ENCODE data around the gene PLCB4. TPM values are rescaled to one million over a fixed set of nuclear protein-coding genes. Genes with fewer than 3 reads are reported as not detected.

Gene PLCB4
- total and polyA plus RNA-seq, 3 experiments from 2014 or later: not detected

GRCh38 chr20:9487231-9487630 lies 418.3 kb downstream of the PLCB4 start:
- Mint-ChIP-seq H3K36me3 (no peaks in the 10 kb centered on the region), H3K27me3 (no peaks in the 10 kb centered on the region), H3K27ac (no peak overlapping the region), H3K4me1 (no peaks in the 10 kb centered on the region), H3K9me3 (peaks cover 0 to 9% (median 3%) of the 10 kb centered on the region in 5 donors), H3K4me3 (no peak overlapping the region)
- Histone ChIP-seq H3K9me3 (ENCODE audit: low read length) (no peaks in the 10 kb centered on the region), H3K36me3 (ENCODE audit: insufficient read depth, low read length) (no peaks in the 10 kb centered on the region), H3K4me1 (ENCODE audit: insufficient read depth, low read length) (no peaks in the 10 kb centered on the region), H3K4me3 (ENCODE audit: low read length) (no peak overlapping the region), H3K27me3 (ENCODE audit: insufficient read depth, low read length, poor library complexity, severe bottlenecking) (no peaks in the 10 kb centered on the region), H3K27ac (ENCODE audit: low read depth, low read length) (no peak overlapping the region)
- no peak for DNase-seq
- CTCF ChIA-PET: no interaction called here
- POLR2A ChIA-PET: no interaction called here

- no peaks in the 10 kb centered on the region for H3K4me1 Mint-ChIP-seq
- ChIA-PET POLR2A (no interaction called here), CTCF (no interaction called here)
- peaks cover 0 to 10% (median 8%) of the 10 kb centered on the region in 5 donors for H3K9me3 Mint-ChIP-seq
- Histone ChIP-seq H3K4me3 (ENCODE audit: low read length) (no peak overlapping the region), H3K27ac (ENCODE audit: low read depth, low read length) (no peak overlapping the region), H3K36me3 (ENCODE audit: insufficient read depth, low read length) (no peaks in the 10 kb centered on the region), H3K4me1 (ENCODE audit: insufficient read depth, low read length) (no peaks in the 10 kb centered on the region), H3K27me3 (ENCODE audit: insufficient read depth, low read length, poor library complexity, severe bottlenecking) (no peaks in the 10 kb centered on the region), H3K9me3 (ENCODE audit: low read length) (no peaks in the 10 kb centered on the region)
- H3K27ac Mint-ChIP-seq: no peak overlapping the region
- H3K4me3 Mint-ChIP-seq: no peak overlapping the region
- H3K36me3 Mint-ChIP-seq: no peaks in the 10 kb centered on the region
- DNase-seq: no peak
- no peaks in the 10 kb centered on the region for H3K27me3 Mint-ChIP-seq
These were observed 419.2 kb downstream of the PLCB4 start for GRCh38 chr20:9488063-9488462.

- Histone ChIP-seq H3K27ac (ENCODE audit: low read depth, low read length) (no peak overlapping the region), H3K27me3 (ENCODE audit: insufficient read depth, low read length, poor library complexity, severe bottlenecking) (no peaks in the 10 kb centered on the region), H3K36me3 (ENCODE audit: insufficient read depth, low read length) (no peaks in the 10 kb centered on the region), H3K4me1 (ENCODE audit: insufficient read depth, low read length) (no peaks in the 10 kb centered on the region), H3K4me3 (ENCODE audit: low read length) (no peak overlapping the region), H3K9me3 (ENCODE audit: low read length) (no peaks in the 10 kb centered on the region)
- Mint-ChIP-seq H3K4me1 (no peaks in the 10 kb centered on the region), H3K27ac (no peak overlapping the region), H3K4me3 (no peak overlapping the region), H3K36me3 (no peaks in the 10 kb centered on the region), H3K27me3 (no peaks in the 10 kb centered on the region), H3K9me3 (peaks cover 0 to 11% (median 9%) of the 10 kb centered on the region in 5 donors)
- DNase-seq: no peak
- POLR2A ChIA-PET: no interaction called here
- CTCF ChIA-PET: no interaction called here
These were observed 421.3 kb downstream of the PLCB4 start for GRCh38 chr20:9490161-9490560.

GRCh38 chr20:9490631-9491030 lies 421.7 kb downstream of the PLCB4 start:
- H3K36me3 ChIP-seq (ENCODE audit: insufficient read depth, low read length): no peaks in the 10 kb centered on the region
- Mint-ChIP-seq H3K27me3 (no peaks in the 10 kb centered on the region), H3K36me3 (no peaks in the 10 kb centered on the region), H3K4me3 (no peak overlapping the region), H3K27ac (no peak overlapping the region), H3K4me1 (no peaks in the 10 kb centered on the region), H3K9me3 (peaks cover 0 to 13% (median 9%) of the 10 kb centered on the region in 5 donors)
- no peaks in the 10 kb centered on the region for H3K4me1 ChIP-seq (ENCODE audit: insufficient read depth, low read length)
- no peaks in the 10 kb centered on the region for H3K9me3 ChIP-seq (ENCODE audit: low read length)
- CTCF ChIA-PET: no interaction called here
- H3K27ac ChIP-seq (ENCODE audit: low read depth, low read length): no peak overlapping the region
- H3K4me3 ChIP-seq (ENCODE audit: low read length): no peak overlapping the region
- H3K27me3 ChIP-seq (ENCODE audit: insufficient read depth, low read length, poor library complexity, severe bottlenecking): no peaks in the 10 kb centered on the region
- POLR2A ChIA-PET: no interaction called here
- DNase-seq: no peak

- Mint-ChIP-seq H3K9me3 (peaks cover 0 to 16% (median 9%) of the 10 kb centered on the region in 5 donors), H3K4me1 (no peaks in the 10 kb centered on the region), H3K36me3 (no peaks in the 10 kb centered on the region), H3K27ac (no peak overlapping the region), H3K4me3 (no peak overlapping the region), H3K27me3 (no peaks in the 10 kb centered on the region)
- no peaks in the 10 kb centered on the region for H3K9me3 ChIP-seq (ENCODE audit: low read length)
- ChIA-PET CTCF (no interaction called here), POLR2A (no interaction called here)
- DNase-seq: no peak
- H3K4me3 ChIP-seq (ENCODE audit: low read length): no peak overlapping the region
- H3K27me3 ChIP-seq (ENCODE audit: insufficient read depth, low read length, poor library complexity, severe bottlenecking): no peaks in the 10 kb centered on the region
- no peaks in the 10 kb centered on the region for H3K36me3 ChIP-seq (ENCODE audit: insufficient read depth, low read length)
- H3K4me1 ChIP-seq (ENCODE audit: insufficient read depth, low read length): no peaks in the 10 kb centered on the region
- H3K27ac ChIP-seq (ENCODE audit: low read depth, low read length): no peak overlapping the region
These were observed 422.4 kb downstream of the PLCB4 start for GRCh38 chr20:9491324-9491723.

- Mint-ChIP-seq H3K36me3 (no peaks in the 10 kb centered on the region), H3K27me3 (no peaks in the 10 kb centered on the region), H3K4me3 (no peak overlapping the region), H3K9me3 (peaks cover 0 to 16% (median 9%) of the 10 kb centered on the region in 5 donors), H3K27ac (no peak overlapping the region), H3K4me1 (no peaks in the 10 kb centered on the region)
- H3K4me3 ChIP-seq (ENCODE audit: low read length): no peak overlapping the region
- CTCF ChIA-PET: no interaction called here
- POLR2A ChIA-PET: no interaction called here
- no peaks in the 10 kb centered on the region for H3K4me1 ChIP-seq (ENCODE audit: insufficient read depth, low read length)
- H3K27ac ChIP-seq (ENCODE audit: low read depth, low read length): no peak overlapping the region
- no peaks in the 10 kb centered on the region for H3K27me3 ChIP-seq (ENCODE audit: insufficient read depth, low read length, poor library complexity, severe bottlenecking)
- no peaks in the 10 kb centered on the region for H3K9me3 ChIP-seq (ENCODE audit: low read length)
- H3K36me3 ChIP-seq (ENCODE audit: insufficient read depth, low read length): no peaks in the 10 kb centered on the region
- no peak for DNase-seq
These were observed 423.2 kb downstream of the PLCB4 start for GRCh38 chr20:9492067-9492466.

GRCh38 chr20:9493803-9494202 lies 424.9 kb downstream of the PLCB4 start:
- no peak overlapping the region for H3K27ac Mint-ChIP-seq
- Histone ChIP-seq H3K4me1 (ENCODE audit: insufficient read depth, low read length) (no peaks in the 10 kb centered on the region), H3K4me3 (ENCODE audit: low read length) (no peak overlapping the region), H3K27ac (ENCODE audit: low read depth, low read length) (no peak overlapping the region), H3K9me3 (ENCODE audit: low read length) (no peaks in the 10 kb centered on the region), H3K27me3 (ENCODE audit: insufficient read depth, low read length, poor library complexity, severe bottlenecking) (no peaks in the 10 kb centered on the region), H3K36me3 (ENCODE audit: insufficient read depth, low read length) (no peaks in the 10 kb centered on the region)
- H3K36me3 Mint-ChIP-seq: no peaks in the 10 kb centered on the region
- DNase-seq: no peak
- POLR2A ChIA-PET: no interaction called here
- no peaks in the 10 kb centered on the region for H3K4me1 Mint-ChIP-seq
- no peaks in the 10 kb centered on the region for H3K27me3 Mint-ChIP-seq
- CTCF ChIA-PET: no interaction called here
- H3K9me3 Mint-ChIP-seq: peaks cover 0 to 18% (median 9%) of the 10 kb centered on the region in 5 donors
- H3K4me3 Mint-ChIP-seq: no peak overlapping the region

- Histone ChIP-seq H3K4me1 (ENCODE audit: insufficient read depth, low read length) (no peaks in the 10 kb centered on the region), H3K9me3 (ENCODE audit: low read length) (no peaks in the 10 kb centered on the region), H3K4me3 (ENCODE audit: low read length) (no peak overlapping the region), H3K36me3 (ENCODE audit: insufficient read depth, low read length) (no peaks in the 10 kb centered on the region), H3K27me3 (ENCODE audit: insufficient read depth, low read length, poor library complexity, severe bottlenecking) (no peaks in the 10 kb centered on the region), H3K27ac (ENCODE audit: low read depth, low read length) (no peak overlapping the region)
- Mint-ChIP-seq H3K27me3 (no peaks in the 10 kb centered on the region), H3K9me3 (peaks cover 0 to 18% (median 8%) of the 10 kb centered on the region in 5 donors), H3K4me1 (no peaks in the 10 kb centered on the region), H3K4me3 (peak overlapping the region in 1 of 7 donors; percentile 55), H3K36me3 (no peaks in the 10 kb centered on the region), H3K27ac (no peak overlapping the region)
- POLR2A ChIA-PET: no interaction called here
- CTCF ChIA-PET: no interaction called here
- DNase-seq: no peak
These were observed 426.8 kb downstream of the PLCB4 start for GRCh38 chr20:9495701-9496100.

- Histone ChIP-seq H3K36me3 (ENCODE audit: insufficient read depth, low read length) (no peaks in the 10 kb centered on the region), H3K27ac (ENCODE audit: low read depth, low read length) (no peak overlapping the region), H3K27me3 (ENCODE audit: insufficient read depth, low read length, poor library complexity, severe bottlenecking) (no peaks in the 10 kb centered on the region), H3K4me1 (ENCODE audit: insufficient read depth, low read length) (no peaks in the 10 kb centered on the region), H3K9me3 (ENCODE audit: low read length) (no peaks in the 10 kb centered on the region), H3K4me3 (ENCODE audit: low read length) (no peak overlapping the region)
- DNase-seq: no peak
- Mint-ChIP-seq H3K4me3 (no peak overlapping the region), H3K27ac (no peak overlapping the region), H3K9me3 (peaks cover 0 to 18% (median 6%) of the 10 kb centered on the region in 5 donors), H3K27me3 (no peaks in the 10 kb centered on the region), H3K36me3 (no peaks in the 10 kb centered on the region), H3K4me1 (no peaks in the 10 kb centered on the region)
- POLR2A ChIA-PET: no interaction called here
- CTCF ChIA-PET: no interaction called here
These were observed 427.3 kb downstream of the PLCB4 start for GRCh38 chr20:9496155-9496554.
